Ovary (tissue), 9 donors: Measurements from ENCODE around the gene CHRND. TPM values are rescaled to one million over a fixed set of nuclear protein-coding genes. Genes with fewer than 3 reads are reported as not detected.

Experiments
- DNase-seq, 5 donors: peaks; one replicate each; pipeline ENCODE4 v3.0.0-alpha.2; 2019 to 2020
- H3K27ac ChIP-seq, 2 donors: fragments of 200-600 bp; one replicate each; pipeline versions ENCODE4 v1.5.1 to v1.8.0; 2019 to 2022
- H3K27me3 ChIP-seq: fragments of 200-600 bp; one replicate; pipeline ENCODE4 v1.8.0; 2022
- H3K36me3 ChIP-seq: fragments of 200-600 bp; sonication (generic); one replicate; pipeline ENCODE4 v1.5.1; 2019
- H3K4me1 ChIP-seq: one replicate; pipeline ENCODE4 v1.8.1; 2013; ENCODE audit warnings: mild to moderate bottlenecking, moderate library complexity; ENCODE audit not compliant: insufficient read depth
- H3K4me3 ChIP-seq: fragments of 200-600 bp; sonication (generic); one replicate; pipeline ENCODE4 v1.5.1; 2017
- H3K9me3 ChIP-seq, 2 donors: fragments of 200-600 bp in 1 of 2; sonication (generic) in 1 of 2; one replicate each; pipeline versions ENCODE4 v1.5.1 to v1.8.1; 2013 to 2019; ENCODE audit warnings: mild to moderate bottlenecking in 1 of 2, moderate library complexity in 1 of 2
- CTCF ChIP-seq, 3 donors: fragments of 450-650 bp in 2 of 3; fragments of 200-600 bp in 1 of 3; IDR thresholded peaks; one replicate each; pipeline versions ENCODE4 v1.5.1 to v1.8.0; 2016 to 2022; ENCODE audit warnings: antibody characterized with exemption in 3 of 3, mild to moderate bottlenecking in 1 of 3
- EP300 ChIP-seq: sonication (generic); formaldehyde crosslinking; IDR thresholded peaks from one replicate; pipeline ENCODE4 v1.6.1; 2017; ENCODE audit warnings: antibody characterized with exemption
- POLR2A ChIP-seq: fragments of 450-650 bp; IDR thresholded peaks from one replicate; pipeline ENCODE4 v1.6.1; 2017; ENCODE audit warnings: antibody characterized with exemption, mild to moderate bottlenecking, moderate library complexity
- WGBS, 3 donors: extraction: QIAGEN DNeasy Blood & Tissue Kit in 1 of 3; methylation state at CpG; one replicate each; pipeline versions ENCODE4 v1.1.5 to v1.1.7; 2013 to 2017; 5-methylcytosine and 5-hydroxymethylcytosine counted together
- intact Hi-C, 4 donors: fragments of 100-400 bp; cut with DNase I; formaldehyde crosslinking; loops; one replicate each; pipeline versions ENCODE4 v1.11.0 to v1.15.1; 2022 to 2023
- polyA plus RNA-seq, 2 donors: library from polyadenylated mRNA; stranded (reverse); fragments of 200-250 nt in 1 of 2; fragments of 350-450 nt in 1 of 2; fragmentation: Illumina TruSeq in 1 of 2; extraction: RNeasy Lipid Tissue Mini Kit (QIAGEN cat#74804) in 1 of 2; gene quantifications; one replicate each; pipeline ENCODE4 v1.2.3, GENCODE V29; 2013 to 2014
- total RNA-seq, 7 donors: library from RNA; depleted of rRNA in 2 of 7; stranded (reverse); fragments of >200 nt in 2 of 7; fragmentation: NEBNext Ultra II Directional in 3 of 7; extraction: Animal tissue kit (Norgen Biotek cat#: 25700) in 3 of 7; gene quantifications; one replicate each; pipeline versions ENCODE4 v1.1.0 to v1.2.4, GENCODE V29; 2016 to 2023
- donor health status: DM: no; HTN: no; CAD: no; lungs with moderate emphysema.
- donor health status: DM: no; HTN: no; CAD: no.
- donor health status: Bipolar disorder and iron deficiency.
- donor health status: DM: yes; HTN: yes; CAD: no.
- donor health status: DM: no; HTN: no; CAD: no.
- donor health status: DM: yes; HTN: yes; CAD: no.

The CHRND gene
- total and polyA plus RNA-seq, 9 donors: 0.28 to 0.40 TPM; not detected in 7

GRCh38 chr2:232525199-232525598, 761 bp upstream of the CHRND start:
- no peaks in the 10 kb centered on the region for H3K36me3 ChIP-seq
- no peak for TF ChIP-seq EP300
- no peak for TF ChIP-seq CTCF (IDR thresholded peaks at IDR 0.05)
- TF ChIP-seq POLR2A: no peak
- H3K9me3 ChIP-seq: no peaks in the 10 kb centered on the region
- H3K4me3 ChIP-seq: no peak overlapping the region
- no peaks in the 10 kb centered on the region for H3K4me1 ChIP-seq
- intact Hi-C loops: loop anchor here in 3 of 4 donors (10.0 kb wide), 2 partner anchors 200 to 600 kb away; partner anchors contain the start of gene NPPC (in 2 of the 3)
- no peak for DNase-seq
- H3K27ac ChIP-seq: no peak overlapping the region
- no peaks in the 10 kb centered on the region for H3K27me3 ChIP-seq
- WGBS, 3 donors: 74 to 76% (median 74%) methylated on average over 13 to 14 of the region's 14 CpGs

GRCh38 chr2:232526372-232526941, 497 bp downstream of the CHRND start:
- no peak for TF ChIP-seq POLR2A
- no peak for TF ChIP-seq CTCF (IDR thresholded peaks at IDR 0.05)
- no peak for TF ChIP-seq EP300
- no peaks in the 10 kb centered on the region for H3K4me1 ChIP-seq
- WGBS, 3 donors: 58 to 73% (median 64%) methylated on average over 13 of the region's 13 CpGs
- H3K36me3 ChIP-seq: no peaks in the 10 kb centered on the region
- no peak overlapping the region for H3K27ac ChIP-seq
- H3K4me3 ChIP-seq: no peak overlapping the region
- no peaks in the 10 kb centered on the region for H3K9me3 ChIP-seq
- intact Hi-C loops: loop anchor here in 3 of 4 donors (10.0 kb wide), 2 partner anchors 202 to 602 kb away; partner anchors contain the start of gene NPPC (in 2 of the 3)
- H3K27me3 ChIP-seq: no peaks in the 10 kb centered on the region
- no peak for DNase-seq

- TF ChIP-seq CTCF (IDR thresholded peaks at IDR 0.05) (no peak), POLR2A (no peak), EP300 (no peak)
- Histone ChIP-seq H3K36me3 (no peaks in the 10 kb centered on the region), H3K9me3 (no peaks in the 10 kb centered on the region), H3K4me3 (no peak overlapping the region), H3K27me3 (no peaks in the 10 kb centered on the region), H3K4me1 (no peaks in the 10 kb centered on the region), H3K27ac (no peak overlapping the region)
- no peak for DNase-seq
- 65 to 75% (median 69%) methylated on average over 6 of the region's 6 CpGs for WGBS, 3 donors
- intact Hi-C loops: loop anchor here in 3 of 4 donors (10.0 kb wide), 2 partner anchors 203 to 603 kb away; partner anchors contain the start of gene NPPC (in 2 of the 3)
These were observed 2.0 kb downstream of the CHRND start for GRCh38 chr2:232527905-232528470.

GRCh38 chr2:232528746-232529460, 2.9 kb downstream of the CHRND start:
- intact Hi-C loops: loop anchor here in 3 of 4 donors (10.0 kb wide), 2 partner anchors 204 to 604 kb away; partner anchors contain the start of gene NPPC (in 2 of the 3)
- Histone ChIP-seq H3K4me1 (no peaks in the 10 kb centered on the region), H3K27ac (no peak overlapping the region), H3K4me3 (no peak overlapping the region), H3K9me3 (no peaks in the 10 kb centered on the region), H3K36me3 (no peaks in the 10 kb centered on the region), H3K27me3 (no peaks in the 10 kb centered on the region)
- no peak for TF ChIP-seq CTCF (IDR thresholded peaks at IDR 0.05)
- no peak for TF ChIP-seq POLR2A
- no peak for TF ChIP-seq EP300
- 79 to 83% (median 81%) methylated on average over 11 of the region's 11 CpGs for WGBS, 3 donors
- DNase-seq: no peak
